A549 treated with AZD2906 at 1 μM for 4 hours (cell line): ENCODE data around the gene GPAM. TPM values are rescaled to one million over a fixed set of nuclear protein-coding genes. Genes with fewer than 3 reads are reported as not detected.

ENCODE experiments used
- total RNA-seq: library from RNA; stranded (reverse); fragments of 200-300 nt; extraction: Qiagen RNA extraction; gene quantifications from 5 replicates; pipeline ENCODE4 v1.2.3, GENCODE V29; 2022

GPAM gene
- 5.5 to 6.9 TPM (median 6.6 TPM) in 5 replicates for total RNA-seq

GRCh38 chr10:112183329-112184051, at the start of gene GPAM:
TSS of gene GPAM (minus strand) at chr10:112183765. CDS start at chr10:112181784, 1,981 bp downstream.

Other genes starting within 250 kb of the GPAM start
- gene TECTB, start 99.6 kb upstream of the GPAM start, total RNA-seq: not detected in 5 replicates
- gene ACSL5, start 190.4 kb upstream of the GPAM start, total RNA-seq: 0.25 to 0.60 TPM (median 0.33 TPM) in 5 replicates